Keratinocyte (primary cell): ENCODE results near the gene CAMKMT.

Experiments used
- CTCF ChIP-seq, 3 experiments: IDR thresholded peaks in 1 of 3; conservative IDR thresholded peaks in 1 of 3; optimal IDR thresholded peaks in 1 of 3; 2 replicates in 2 of 3; 3 replicates in 1 of 3; pipeline versions ENCODE3 to v1.5.1; 2011; ENCODE audit warnings: low read length in 3 of 3, mild to moderate bottlenecking in 3 of 3, moderate library complexity in 2 of 3, control low read depth in 1 of 3, inconsistent platforms in 1 of 3; ENCODE audit not compliant: insufficient read depth in 2 of 3; ENCODE audit errors: extremely low read depth in 1 of 3
- EZH2 ChIP-seq: IDR thresholded peaks from one replicate; pipeline ENCODE4 v1.6.1; 2012; ENCODE audit warnings: inconsistent platforms, mild to moderate bottlenecking, low read length, moderate library complexity

DNA sequence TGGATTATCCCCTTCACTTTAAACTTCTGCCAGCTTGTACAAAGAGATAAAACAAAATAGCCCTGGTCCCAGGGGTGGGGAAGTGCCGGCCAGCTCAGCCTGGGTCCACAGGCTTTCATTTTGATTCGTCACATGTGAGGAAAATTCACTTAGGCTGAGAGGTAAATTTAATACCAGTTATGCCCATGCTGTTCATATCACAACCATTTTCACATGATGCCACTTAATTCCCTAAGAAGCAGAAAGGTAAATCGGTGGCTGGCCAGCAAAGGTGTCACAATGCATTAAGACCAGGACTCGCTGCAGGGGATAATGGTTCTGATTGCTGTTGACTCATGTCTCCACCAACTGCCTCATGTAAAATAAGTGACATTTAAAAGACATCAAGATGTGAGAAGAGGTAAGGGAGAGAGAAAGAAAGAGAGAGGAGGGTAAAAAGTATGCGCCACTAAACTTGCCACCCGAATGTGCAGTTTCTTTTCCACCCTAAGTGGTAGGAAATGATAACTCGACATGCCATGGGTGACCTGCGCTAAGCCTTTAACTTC is 318.8 kb downstream of the CAMKMT start:
- TF ChIP-seq EZH2 (no peak), CTCF (optimal IDR thresholded peaks at IDR 0.05 in 1 of 3, IDR thresholded peaks at IDR 0.05 in 1 of 3, conservative IDR thresholded peaks at IDR 0.05 in 1 of 3; ENCODE audit: extremely low read depth in 1 of 3, insufficient read depth in 2 of 3, low read length in 3 of 3) (no peak)
